Naive thymus-derived CD4-positive, alpha-beta T cell (primary cell): Measurements from ENCODE around the gene TOP2A. TPM values are rescaled to one million over a fixed set of nuclear protein-coding genes. Genes with fewer than 3 reads are reported as not detected.

Experiments
- ATAC-seq: fragments of 150-1000 bp; cut with Tn5 transposase; 2 replicates; pipeline ENCODE4 v1.10.0; 2021; ENCODE audit warnings: mild to moderate bottlenecking, moderate library complexity
- CTCF ChIA-PET: fragments of 350-600 bp; sonication (Branson Sonifier 250); formaldehyde crosslinking; loops from one replicate; lab custom pipeline; 2021; ENCODE audit warnings: antibody characterized with exemption; lab: Charles Lee
- POLR2A ChIA-PET: fragments of 350-600 bp; sonication (Branson Sonifier 250); formaldehyde crosslinking; loops from one replicate; lab custom pipeline; 2021; ENCODE audit warnings: antibody characterized with exemption, inconsistent platforms; lab: Charles Lee
- DNase-seq, 9 donors: peaks; one replicate each; pipeline versions ENCODE4 v3.0.0 to v3.0.0-alpha.2; 2020 to 2022; ENCODE audit warnings: mixed read lengths in 1 of 9
- H3K27ac ChIP-seq: one replicate; pipeline ENCODE4 v1.7.0; 2013; ENCODE audit warnings: mild to moderate bottlenecking, low read depth, low read length, moderate library complexity
- H3K27me3 ChIP-seq, 2 donors: one replicate each; pipeline ENCODE4 v1.7.0; 2013; ENCODE audit warnings: low read length in 2 of 2, mild to moderate bottlenecking in 2 of 2, moderate library complexity in 2 of 2; ENCODE audit not compliant: control insufficient read depth in 2 of 2, insufficient read depth in 2 of 2
- H3K36me3 ChIP-seq, 3 experiments: 1 replicate in 2 of 3; 2 replicates in 1 of 3; pipeline ENCODE4 v1.7.0; 2013; ENCODE audit warnings: low read length in 3 of 3, mild to moderate bottlenecking in 3 of 3, moderate library complexity in 1 of 3; ENCODE audit not compliant: insufficient read depth in 3 of 3, control insufficient read depth in 2 of 3
- H3K4me1 ChIP-seq, 2 donors: one replicate each; pipeline ENCODE4 v1.7.0; 2013; ENCODE audit warnings: low read length in 2 of 2, mild to moderate bottlenecking in 2 of 2, moderate library complexity in 1 of 2; ENCODE audit not compliant: control insufficient read depth in 2 of 2, insufficient read depth in 2 of 2
- H3K4me3 ChIP-seq: 2 replicates; pipeline ENCODE4 v1.7.0; 2013; ENCODE audit warnings: mild to moderate bottlenecking, low read length
- H3K9me3 ChIP-seq, 3 experiments: 1 replicate in 2 of 3; 2 replicates in 1 of 3; pipeline ENCODE4 v1.7.0; 2013; ENCODE audit warnings: low read length in 3 of 3; ENCODE audit not compliant: control insufficient read depth in 2 of 3
- H3K27ac Mint-ChIP-seq, 9 donors: one replicate each; pipeline ENCODE4 v1.8.0; 2020 to 2022; ENCODE audit warnings: mixed read lengths in 9 of 9, mild to moderate bottlenecking in 8 of 9, moderate library complexity in 5 of 9, inconsistent platforms in 2 of 9
- H3K27me3 Mint-ChIP-seq, 5 donors: one replicate each; pipeline ENCODE4 v1.8.0; 2021 to 2022; ENCODE audit warnings: mixed read lengths in 5 of 5, mild to moderate bottlenecking in 1 of 5
- H3K36me3 Mint-ChIP-seq, 5 donors: one replicate each; pipeline ENCODE4 v1.8.0; 2020 to 2022; ENCODE audit warnings: mixed read lengths in 5 of 5, mild to moderate bottlenecking in 3 of 5, inconsistent platforms in 1 of 5
- H3K4me1 Mint-ChIP-seq, 7 donors: one replicate each; pipeline ENCODE4 v1.8.0; 2020 to 2022; ENCODE audit warnings: mixed read lengths in 7 of 7, mild to moderate bottlenecking in 3 of 7, inconsistent platforms in 1 of 7
- H3K4me3 Mint-ChIP-seq, 10 donors: one replicate each; pipeline ENCODE4 v1.8.0; 2020 to 2022; ENCODE audit warnings: mild to moderate bottlenecking in 10 of 10, mixed read lengths in 10 of 10, moderate library complexity in 6 of 10, inconsistent platforms in 2 of 10
- H3K9me3 Mint-ChIP-seq, 11 donors: one replicate each; pipeline ENCODE4 v1.8.0; 2020 to 2022; ENCODE audit warnings: mixed read lengths in 11 of 11, mild to moderate bottlenecking in 4 of 11, inconsistent platforms in 1 of 11, moderate library complexity in 1 of 11
- intact Hi-C, 2 donors: fragments of 100-400 bp; cut with micrococcal nuclease; formaldehyde crosslinking; loops; one replicate each; pipeline ENCODE4 v1.15.1; 2023
- polyA plus RNA-seq, 2 donors: library from polyadenylated mRNA; unstranded; fragments of 300-500 nt; fragmentation: Illumina TruSeq; gene quantifications; one replicate each; pipeline ENCODE4 v1.2.3, GENCODE V29; 2021
- total RNA-seq, 6 experiments: library from RNA in 5 of 6; stranded (reverse) in 5 of 6; gene quantifications; 1 replicate in 5 of 6; 2 replicates in 1 of 6; pipeline ENCODE4 v1.2.3 and lab custom pipeline; 2021 to 2026

The TOP2A gene
- total and polyA plus RNA-seq, 7 experiments from 2014 or later, result 0.54 to 273 (median 1.2) TPM; not detected in 2

DNA sequence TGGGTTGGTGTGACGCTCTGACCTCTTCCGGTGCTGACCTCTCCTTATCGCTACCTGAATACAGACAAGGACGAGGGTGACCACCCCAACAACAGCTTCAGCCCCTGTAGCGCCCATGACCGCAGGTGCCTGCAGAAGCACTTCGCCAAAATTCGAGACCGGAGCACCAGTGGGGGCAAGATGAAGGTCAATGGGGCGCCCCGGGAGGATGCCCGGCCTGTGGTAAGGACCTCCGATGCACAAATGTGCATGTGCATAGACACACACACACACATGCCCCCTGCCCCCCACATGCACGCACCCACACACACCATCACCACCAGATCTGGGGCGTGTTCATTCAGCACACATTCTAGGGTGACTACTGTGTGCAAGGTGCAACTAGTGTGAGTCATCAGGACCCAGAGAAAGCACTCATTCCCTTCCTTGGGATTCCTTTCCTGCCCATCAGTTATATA lies 35.3 kb upstream of the TOP2A start:
- Histone ChIP-seq H3K9me3 (no peaks in the 10 kb centered on the region), H3K4me1 (peaks cover 6 to 8% of the 10 kb centered on the region in 2 donors), H3K27me3 (no peaks in the 10 kb centered on the region), H3K36me3 (no peaks in the 10 kb centered on the region), H3K4me3 (no peak overlapping the region), H3K27ac (no peak overlapping the region)
- ATAC-seq, result no peak
- Mint-ChIP-seq H3K4me3 (no peak overlapping the region), H3K36me3 (peaks cover 0 to 30% (median 0%) of the 10 kb centered on the region in 5 donors), H3K27ac (no peak overlapping the region), H3K4me1 (peaks cover 9 to 21% (median 11%) of the 10 kb centered on the region in 7 donors), H3K9me3 (no peaks in the 10 kb centered on the region), H3K27me3 (no peaks in the 10 kb centered on the region)
- ChIA-PET POLR2A (interaction anchor here (0.7 kb wide), 1 partner anchor 33 kb away, joined by 3 read pairs; no protein-coding TSS in a partner anchor), CTCF (interaction anchor here (1.3 kb wide), 1 partner anchor 9 kb away, joined by 3 read pairs; the partner anchor contains the start of gene IGFBP4)
- intact Hi-C loops, result no loop called here
- DNase-seq, result no peak

DNA sequence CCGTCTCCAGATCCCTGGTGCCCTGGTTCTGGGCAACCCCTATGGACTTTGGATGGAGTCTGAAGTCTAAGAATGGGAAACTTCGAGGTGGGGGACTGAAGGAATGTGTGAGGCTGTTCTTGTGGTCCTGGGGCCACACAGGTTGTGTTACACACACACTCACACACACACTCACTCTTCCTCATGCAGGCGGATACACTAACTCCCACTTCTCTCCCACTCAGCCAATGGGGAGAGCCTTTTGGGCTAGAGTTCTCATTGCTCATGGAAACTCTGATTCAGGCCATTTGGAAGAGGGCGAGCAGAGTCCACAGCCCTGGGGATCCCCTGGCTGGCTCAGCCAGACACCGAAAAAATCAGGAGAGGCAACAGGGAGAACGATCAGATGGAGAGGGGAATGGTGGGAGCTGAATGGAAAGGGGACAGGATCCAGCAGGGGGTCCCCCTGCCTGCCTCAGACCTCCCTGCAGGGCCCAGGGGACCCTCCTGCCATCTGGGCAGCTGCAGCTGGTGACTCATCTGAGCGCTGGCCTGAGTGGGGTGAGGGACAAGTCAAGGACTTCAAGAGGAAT lies 34.6 kb upstream of the TOP2A start:
- H3K4me1 ChIP-seq, result peaks cover 9 to 14% of the 10 kb centered on the region in 2 donors
- H3K4me3 ChIP-seq, result no peak overlapping the region
- no peaks in the 10 kb centered on the region for H3K36me3 ChIP-seq
- no peaks in the 10 kb centered on the region for H3K9me3 ChIP-seq
- H3K27me3 Mint-ChIP-seq, result peaks cover 0 to 5% (median 0%) of the 10 kb centered on the region in 5 donors
- ChIA-PET CTCF (interaction anchor here (0.6 to 1.6 kb wide), 4 partner anchors 9 to 94 kb away, joined by 3 to 5 read pairs (median 3); partner anchors contain the start of gene IGFBP4), POLR2A (no interaction called here)
- peaks cover 0 to 31% (median 0%) of the 10 kb centered on the region in 5 donors for H3K36me3 Mint-ChIP-seq
- no peaks in the 10 kb centered on the region for H3K27me3 ChIP-seq
- intact Hi-C loops, result no loop called here
- H3K27ac ChIP-seq, result no peak overlapping the region
- peak in 2 of 9 donors; percentile 5 to 39 for DNase-seq
- H3K9me3 Mint-ChIP-seq, result no peaks in the 10 kb centered on the region
- H3K4me3 Mint-ChIP-seq, result no peak overlapping the region
- no peak for ATAC-seq
- H3K4me1 Mint-ChIP-seq, result peaks cover 14 to 28% (median 16%) of the 10 kb centered on the region in 7 donors
- H3K27ac Mint-ChIP-seq, result peak overlapping the region in 2 of 9 donors; percentile 33 to 84

DNA sequence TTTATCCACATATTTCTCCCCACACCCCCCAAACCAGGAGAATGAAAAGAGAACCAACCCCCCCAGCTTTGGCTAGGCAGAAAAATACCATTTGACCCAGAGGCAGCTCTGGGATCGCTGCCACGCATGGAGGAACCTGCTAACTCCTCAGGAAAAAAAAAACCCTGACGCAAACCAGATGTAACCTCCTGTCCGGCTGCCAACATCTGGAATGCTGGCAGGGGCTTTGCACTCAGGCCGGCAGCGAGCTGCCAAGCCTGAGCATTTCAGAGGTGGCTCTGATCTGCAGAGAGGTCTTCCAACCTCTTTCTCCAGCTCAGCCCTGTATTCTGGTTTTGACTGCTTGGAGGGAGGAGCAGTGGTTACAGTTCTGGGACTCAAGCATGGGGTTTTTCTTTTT lies 33.7 kb upstream of the TOP2A start:
- POLR2A ChIA-PET, result interaction anchor here (0.7 to 1.1 kb wide), 2 partner anchors 77 to 89 kb away, joined by 3 read pairs; no protein-coding TSS in a partner anchor
- H3K9me3 ChIP-seq, result no peaks in the 10 kb centered on the region
- CTCF ChIA-PET, result interaction anchor here (0.6 to 1.6 kb wide), 4 partner anchors 8 to 86 kb away, joined by 3 to 5 read pairs (median 3); partner anchors contain the start of gene IGFBP4
- H3K4me3 ChIP-seq, result no peak overlapping the region
- Mint-ChIP-seq H3K4me1 (peaks cover 14 to 37% (median 17%) of the 10 kb centered on the region in 7 donors), H3K36me3 (peaks cover 0 to 33% (median 0%) of the 10 kb centered on the region in 5 donors), H3K4me3 (no peak overlapping the region), H3K27me3 (peaks cover 0 to 5% (median 0%) of the 10 kb centered on the region in 5 donors), H3K27ac (no peak overlapping the region), H3K9me3 (no peaks in the 10 kb centered on the region)
- no peak overlapping the region for H3K27ac ChIP-seq
- DNase-seq (no peak), ATAC-seq (no peak)
- intact Hi-C loops, result no loop called here
- H3K36me3 ChIP-seq, result no peaks in the 10 kb centered on the region
- peaks cover 9 to 15% of the 10 kb centered on the region in 2 donors for H3K4me1 ChIP-seq
- no peaks in the 10 kb centered on the region for H3K27me3 ChIP-seq

DNA sequence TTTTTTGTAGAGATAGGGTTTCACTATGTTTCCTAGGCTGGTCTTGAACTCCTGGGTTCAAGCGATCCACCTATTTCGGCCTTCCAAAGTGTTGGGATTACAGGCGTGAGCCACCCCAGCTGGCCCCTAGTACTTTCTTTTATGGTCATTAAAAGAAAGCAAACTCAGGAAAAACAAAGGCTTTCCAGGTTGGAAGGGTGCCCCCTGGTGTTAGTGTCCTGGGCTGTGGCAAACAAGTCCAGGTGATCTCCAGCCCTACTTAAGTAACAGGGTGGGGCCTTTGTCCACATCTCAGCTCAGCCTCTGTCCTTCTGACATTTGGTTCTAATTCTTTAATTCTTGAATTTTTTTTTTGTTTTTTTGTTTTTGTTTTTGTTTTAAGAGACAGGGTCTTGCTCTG lies 32.5 kb upstream of the TOP2A start:
- no peak overlapping the region for H3K4me3 ChIP-seq
- CTCF ChIA-PET, result interaction anchor here (0.6 to 2.2 kb wide), 7 partner anchors 11 to 1692 kb away, joined by 3 to 25 read pairs (median 5); no protein-coding TSS in a partner anchor
- intact Hi-C loops, result no loop called here
- ATAC-seq, result no peak
- no peaks in the 10 kb centered on the region for H3K9me3 ChIP-seq
- POLR2A ChIA-PET, result interaction anchor here (0.6 to 1.1 kb wide), 4 partner anchors 25 to 162 kb away, joined by 3 to 4 read pairs (median 3); partner anchors contain the start of gene CDC6
- peak in 2 of 9 donors; percentile 19 to 39 for DNase-seq
- Mint-ChIP-seq H3K36me3 (peaks cover 0 to 28% (median 0%) of the 10 kb centered on the region in 5 donors), H3K27ac (no peak overlapping the region), H3K9me3 (no peaks in the 10 kb centered on the region), H3K27me3 (peaks cover 0 to 5% (median 0%) of the 10 kb centered on the region in 5 donors), H3K4me1 (peaks cover 18 to 43% (median 21%) of the 10 kb centered on the region in 7 donors), H3K4me3 (no peak overlapping the region)
- H3K4me1 ChIP-seq, result peaks cover 15 to 18% of the 10 kb centered on the region in 2 donors
- no peaks in the 10 kb centered on the region for H3K36me3 ChIP-seq
- H3K27me3 ChIP-seq, result no peaks in the 10 kb centered on the region
- H3K27ac ChIP-seq, result no peak overlapping the region

DNA sequence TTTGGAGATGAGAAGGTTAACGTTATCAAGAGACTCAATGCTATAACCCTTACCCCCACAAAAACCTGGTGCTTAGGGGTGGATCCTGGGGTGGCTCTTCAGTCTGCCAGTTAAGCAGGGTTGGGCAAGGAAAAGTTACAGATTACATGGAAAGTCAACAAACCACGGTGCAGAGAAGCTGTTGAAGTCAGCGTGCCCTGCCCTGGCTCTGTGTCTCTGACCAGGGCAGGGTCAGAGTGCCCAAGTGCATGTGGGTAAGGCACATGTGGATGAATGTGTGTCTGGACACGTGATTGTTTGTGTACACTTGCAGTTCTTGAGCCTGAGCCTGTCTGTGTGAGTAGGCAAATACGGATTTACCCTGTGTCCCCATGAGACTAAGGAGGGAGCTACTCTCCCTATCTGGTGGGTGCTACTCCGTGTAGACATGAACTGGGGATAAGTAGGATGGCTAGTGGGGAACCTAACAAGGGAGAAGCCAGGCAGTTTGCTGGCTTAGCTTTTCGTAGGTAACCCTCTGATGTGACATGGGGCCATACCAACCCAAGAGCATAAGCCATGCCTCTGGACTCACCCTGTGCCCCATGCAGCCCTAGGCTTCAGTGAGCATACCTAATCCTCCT lies 31.1 kb upstream of the TOP2A start:
- Histone ChIP-seq H3K4me1 (peaks cover 25 to 27% of the 10 kb centered on the region in 2 donors), H3K27ac (no peak overlapping the region), H3K36me3 (no peaks in the 10 kb centered on the region), H3K4me3 (no peak overlapping the region), H3K27me3 (no peaks in the 10 kb centered on the region), H3K9me3 (no peaks in the 10 kb centered on the region)
- peak overlapping the region in 2 of 9 donors; percentile 8 to 68 for H3K27ac Mint-ChIP-seq
- intact Hi-C loops, result loop anchor here in 1 of 2 donors (5.0 kb wide), 1 partner anchor 34 kb away; no protein-coding TSS in a partner anchor
- no peak for ATAC-seq
- peaks cover 0 to 28% (median 0%) of the 10 kb centered on the region in 5 donors for H3K36me3 Mint-ChIP-seq
- peaks cover 31 to 55% (median 34%) of the 10 kb centered on the region in 7 donors for H3K4me1 Mint-ChIP-seq
- no peak for DNase-seq
- H3K9me3 Mint-ChIP-seq, result no peaks in the 10 kb centered on the region
- ChIA-PET CTCF (interaction anchor here (0.7 to 2.2 kb wide), 4 partner anchors 24 to 84 kb away, joined by 3 to 25 read pairs (median 4); no protein-coding TSS in a partner anchor), POLR2A (interaction anchor here (1.2 to 1.7 kb wide), 3 partner anchors 22 to 105 kb away, joined by 3 to 8 read pairs (median 5); no protein-coding TSS in a partner anchor)
- peak overlapping the region in 1 of 10 donors; percentile 78 for H3K4me3 Mint-ChIP-seq
- H3K27me3 Mint-ChIP-seq, result peaks cover 0 to 5% (median 0%) of the 10 kb centered on the region in 5 donors

DNA sequence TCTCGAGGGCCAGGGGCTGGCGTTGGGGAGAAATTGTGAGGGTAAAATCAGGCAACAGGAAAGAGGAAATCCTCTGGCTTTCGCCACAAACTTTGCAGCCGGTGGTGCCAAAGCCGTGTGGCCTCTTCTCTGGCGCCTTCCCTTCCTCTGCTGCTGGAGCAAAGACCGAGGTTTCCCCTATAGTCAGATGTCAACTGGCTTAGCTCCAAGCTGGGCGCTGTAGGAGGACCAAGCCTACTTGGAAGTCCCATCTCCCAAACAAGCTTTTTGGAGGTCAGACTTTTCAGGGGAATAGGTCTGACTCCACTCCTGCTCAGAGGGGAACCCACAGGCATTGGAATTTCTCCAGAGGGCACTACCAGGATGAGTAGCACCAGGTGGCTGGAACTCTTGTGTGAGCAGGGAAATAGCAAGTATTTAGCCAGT lies 30.5 kb upstream of the TOP2A start:
- Mint-ChIP-seq H3K36me3 (peaks cover 0 to 24% (median 0%) of the 10 kb centered on the region in 5 donors), H3K27me3 (peaks cover 0 to 5% (median 0%) of the 10 kb centered on the region in 5 donors), H3K27ac (peak overlapping the region in 2 of 9 donors; percentile 47 to 62), H3K4me1 (peaks cover 31 to 55% (median 34%) of the 10 kb centered on the region in 7 donors), H3K4me3 (peak overlapping the region in 1 of 10 donors; percentile 78), H3K9me3 (no peaks in the 10 kb centered on the region)
- Histone ChIP-seq H3K4me3 (no peak overlapping the region), H3K9me3 (no peaks in the 10 kb centered on the region), H3K36me3 (no peaks in the 10 kb centered on the region), H3K4me1 (peaks cover 25 to 27% of the 10 kb centered on the region in 2 donors), H3K27ac (no peak overlapping the region), H3K27me3 (no peaks in the 10 kb centered on the region)
- CTCF ChIA-PET, result interaction anchor here (0.5 to 2.2 kb wide), 6 partner anchors 8 to 170 kb away, joined by 3 to 25 read pairs (median 4); no protein-coding TSS in a partner anchor
- DNase-seq, result no peak
- no peak for ATAC-seq
- POLR2A ChIA-PET, result interaction anchor here (0.9 to 1.7 kb wide), 5 partner anchors 21 to 106 kb away, joined by 3 to 8 read pairs (median 4); no protein-coding TSS in a partner anchor
- intact Hi-C loops, result loop anchor here in 1 of 2 donors (5.0 kb wide), 1 partner anchor 34 kb away; no protein-coding TSS in a partner anchor
